Measurements from ENCODE around the gene SEMA4C.

GRCh38 chr2:96881349-96882195 lies 11.7 kb upstream of the SEMA4C start:
- TF ChIP-seq, protein P1, sequence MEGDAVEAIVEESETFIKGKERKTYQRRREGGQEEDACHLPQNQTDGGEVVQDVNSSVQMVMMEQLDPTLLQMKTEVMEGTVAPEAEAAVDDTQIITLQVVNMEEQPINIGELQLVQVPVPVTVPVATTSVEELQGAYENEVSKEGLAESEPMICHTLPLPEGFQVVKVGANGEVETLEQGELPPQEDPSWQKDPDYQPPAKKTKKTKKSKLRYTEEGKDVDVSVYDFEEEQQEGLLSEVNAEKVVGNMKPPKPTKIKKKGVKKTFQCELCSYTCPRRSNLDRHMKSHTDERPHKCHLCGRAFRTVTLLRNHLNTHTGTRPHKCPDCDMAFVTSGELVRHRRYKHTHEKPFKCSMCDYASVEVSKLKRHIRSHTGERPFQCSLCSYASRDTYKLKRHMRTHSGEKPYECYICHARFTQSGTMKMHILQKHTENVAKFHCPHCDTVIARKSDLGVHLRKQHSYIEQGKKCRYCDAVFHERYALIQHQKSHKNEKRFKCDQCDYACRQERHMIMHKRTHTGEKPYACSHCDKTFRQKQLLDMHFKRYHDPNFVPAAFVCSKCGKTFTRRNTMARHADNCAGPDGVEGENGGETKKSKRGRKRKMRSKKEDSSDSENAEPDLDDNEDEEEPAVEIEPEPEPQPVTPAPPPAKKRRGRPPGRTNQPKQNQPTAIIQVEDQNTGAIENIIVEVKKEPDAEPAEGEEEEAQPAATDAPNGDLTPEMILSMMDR (conservative IDR thresholded peaks at IDR 0.05), result no peak
- no peak for TF ChIP-seq ZFX (IDR thresholded peaks at IDR 0.05)

Measured in C4-2B (cell line).